Osteocyte (in vitro differentiated cells): ENCODE results near the gene SLC16A8. TPM values are rescaled to one million over a fixed set of nuclear protein-coding genes. Genes with fewer than 3 reads are reported as not detected.

Source experiments
- DNase-seq: peaks from one replicate; pipeline ENCODE4 v3.0.0; 2021; ENCODE audit warnings: mixed read lengths; ENCODE audit not compliant: unreplicated experiment; ENCODE audit errors: extremely low spot score
- H3K27ac Mint-ChIP-seq: one replicate; pipeline ENCODE4 v1.8.0; 2021; ENCODE audit warnings: mild to moderate bottlenecking, mixed read lengths; ENCODE audit not compliant: unreplicated experiment
- H3K27me3 Mint-ChIP-seq: one replicate; pipeline ENCODE4 v1.8.0; 2021; ENCODE audit warnings: mixed read lengths; ENCODE audit not compliant: unreplicated experiment
- H3K36me3 Mint-ChIP-seq: one replicate; pipeline ENCODE4 v1.8.0; 2021; ENCODE audit warnings: mixed read lengths; ENCODE audit not compliant: unreplicated experiment
- H3K4me1 Mint-ChIP-seq: one replicate; pipeline ENCODE4 v1.8.0; 2021; ENCODE audit warnings: mixed read lengths; ENCODE audit not compliant: unreplicated experiment
- H3K4me3 Mint-ChIP-seq: one replicate; pipeline ENCODE4 v1.8.0; 2021; ENCODE audit warnings: mild to moderate bottlenecking, moderate library complexity, mixed read lengths; ENCODE audit not compliant: unreplicated experiment
- H3K9me3 Mint-ChIP-seq: one replicate; pipeline ENCODE4 v1.8.0; 2021; ENCODE audit warnings: mixed read lengths; ENCODE audit not compliant: unreplicated experiment
- total RNA-seq: library from RNA; stranded (reverse); gene quantifications from 2 replicates; pipeline ENCODE4 v1.2.1, GENCODE V29; 2021
- TF ChIP-seq, protein P1 (sequence below): fragments of 200-600 bp; sonication (generic); IDR thresholded peaks from 2 replicates; pipeline ENCODE4 v1.5.0; 2021; ENCODE audit warnings: antibody characterized with exemption, mild to moderate bottlenecking, moderate library complexity

SLC16A8 gene
- total RNA-seq, 1 donor from 2014 or later, result not detected

DNA sequence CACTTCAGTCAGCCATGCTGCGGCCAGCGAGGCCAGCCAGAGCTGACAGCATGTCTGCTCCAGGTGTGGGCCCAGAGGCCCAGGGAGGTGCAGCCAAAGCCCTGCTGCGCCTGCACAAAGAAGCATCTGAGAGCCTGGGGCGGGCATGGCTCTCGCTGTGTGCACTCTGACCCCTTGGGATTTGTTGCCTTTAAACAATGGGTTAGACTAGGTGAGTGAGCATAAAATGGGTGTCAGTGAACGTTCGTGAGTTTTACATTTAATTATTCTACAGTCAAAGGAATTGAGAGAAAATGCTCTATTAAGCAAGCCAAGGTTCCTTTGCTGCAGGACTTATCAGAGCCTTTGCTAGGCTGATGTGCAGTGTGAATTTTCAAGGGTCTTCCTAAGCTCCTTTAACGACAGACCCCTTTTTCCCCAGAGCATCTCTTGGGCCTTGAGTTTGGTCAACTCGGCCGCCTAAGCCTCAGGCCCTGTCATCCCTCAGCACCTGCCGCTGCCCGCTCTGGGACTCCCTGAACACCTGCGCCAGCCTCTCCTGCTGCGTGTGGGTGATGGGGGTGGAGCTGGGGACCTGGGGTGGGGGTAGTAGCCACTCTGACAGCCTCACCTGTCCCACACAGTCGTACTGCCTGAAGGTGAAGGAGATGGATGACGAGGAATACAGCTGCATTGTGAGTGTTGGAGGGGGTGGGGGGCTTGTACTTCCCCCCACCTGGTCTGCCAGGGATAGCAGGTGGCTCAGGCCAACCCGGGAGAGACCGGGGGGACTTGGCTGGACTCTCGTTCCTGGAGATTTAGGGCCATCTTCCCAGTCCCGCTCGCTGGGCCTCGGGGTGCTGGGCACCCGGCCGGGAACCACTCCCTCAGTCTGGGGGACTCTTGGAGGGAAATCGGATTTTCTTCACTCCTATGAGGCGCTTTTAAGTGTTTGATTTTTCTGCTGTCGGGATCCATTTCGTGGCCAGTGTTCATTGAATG, 10.5 kb downstream of the SLC16A8 start:
- Mint-ChIP-seq H3K27ac (no peak overlapping the region), H3K27me3 (no peaks in the 10 kb centered on the region), H3K4me3 (no peak overlapping the region), H3K9me3 (no peaks in the 10 kb centered on the region), H3K36me3 (peaks cover 7% of the 10 kb centered on the region), H3K4me1 (peaks cover 10% of the 10 kb centered on the region)
- no peak for DNase-seq
- TF ChIP-seq, protein P1, sequence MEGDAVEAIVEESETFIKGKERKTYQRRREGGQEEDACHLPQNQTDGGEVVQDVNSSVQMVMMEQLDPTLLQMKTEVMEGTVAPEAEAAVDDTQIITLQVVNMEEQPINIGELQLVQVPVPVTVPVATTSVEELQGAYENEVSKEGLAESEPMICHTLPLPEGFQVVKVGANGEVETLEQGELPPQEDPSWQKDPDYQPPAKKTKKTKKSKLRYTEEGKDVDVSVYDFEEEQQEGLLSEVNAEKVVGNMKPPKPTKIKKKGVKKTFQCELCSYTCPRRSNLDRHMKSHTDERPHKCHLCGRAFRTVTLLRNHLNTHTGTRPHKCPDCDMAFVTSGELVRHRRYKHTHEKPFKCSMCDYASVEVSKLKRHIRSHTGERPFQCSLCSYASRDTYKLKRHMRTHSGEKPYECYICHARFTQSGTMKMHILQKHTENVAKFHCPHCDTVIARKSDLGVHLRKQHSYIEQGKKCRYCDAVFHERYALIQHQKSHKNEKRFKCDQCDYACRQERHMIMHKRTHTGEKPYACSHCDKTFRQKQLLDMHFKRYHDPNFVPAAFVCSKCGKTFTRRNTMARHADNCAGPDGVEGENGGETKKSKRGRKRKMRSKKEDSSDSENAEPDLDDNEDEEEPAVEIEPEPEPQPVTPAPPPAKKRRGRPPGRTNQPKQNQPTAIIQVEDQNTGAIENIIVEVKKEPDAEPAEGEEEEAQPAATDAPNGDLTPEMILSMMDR, result no peak

- peaks cover 7% of the 10 kb centered on the region for H3K36me3 Mint-ChIP-seq
- TF ChIP-seq, protein P1, result no peak
- H3K27me3 Mint-ChIP-seq, result no peaks in the 10 kb centered on the region
- DNase-seq, result no peak
- peaks cover 10% of the 10 kb centered on the region for H3K4me1 Mint-ChIP-seq
- no peaks in the 10 kb centered on the region for H3K9me3 Mint-ChIP-seq
- H3K27ac Mint-ChIP-seq, result no peak overlapping the region
- H3K4me3 Mint-ChIP-seq, result no peak overlapping the region
Measured at GRCh38 chr22:38072322-38073149, 11.4 kb downstream of the SLC16A8 start.

DNA sequence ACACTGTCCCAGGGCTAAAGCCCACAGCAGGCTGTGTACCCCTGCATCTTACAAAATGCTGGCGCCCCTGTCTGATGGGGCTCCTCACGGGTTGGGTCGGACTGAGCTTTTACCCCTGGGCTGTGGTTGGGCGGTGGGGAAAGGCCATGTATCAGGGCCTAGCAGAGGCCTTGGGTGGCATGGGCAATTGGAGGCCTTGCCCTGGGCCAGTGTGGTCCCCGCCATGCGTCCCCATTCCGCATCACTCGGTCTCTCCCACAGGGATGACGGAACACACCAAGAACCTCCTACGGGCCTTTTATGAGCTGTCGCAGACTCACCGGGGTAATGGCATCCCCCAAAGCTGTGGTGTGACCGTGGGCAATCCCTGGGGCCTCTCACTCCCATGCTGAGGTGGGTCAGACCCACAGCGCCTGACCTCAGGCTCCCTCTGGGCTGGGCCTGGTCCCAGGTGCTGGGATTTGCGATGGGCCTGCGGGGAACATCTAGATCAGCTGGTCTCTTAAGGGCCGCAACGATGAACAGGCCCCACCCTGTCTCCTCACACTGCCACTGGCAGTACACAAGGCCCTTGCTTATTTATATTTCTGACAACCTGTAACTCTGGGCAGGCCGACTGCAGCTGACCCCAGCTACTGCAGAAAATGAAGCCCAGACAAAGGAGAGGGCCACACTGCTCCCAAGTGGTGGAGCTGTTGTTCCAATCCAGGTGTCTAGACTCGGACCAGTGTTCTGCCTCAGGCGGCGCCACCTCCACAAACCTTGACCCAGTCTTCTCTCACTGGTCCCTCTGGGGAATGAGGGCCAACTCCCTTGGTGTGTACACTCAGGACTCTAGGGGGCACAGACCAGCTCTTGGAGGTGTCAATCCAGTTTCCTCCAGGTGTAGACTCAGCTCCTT, 12.3 kb downstream of the SLC16A8 start:
- H3K27me3 Mint-ChIP-seq, result no peaks in the 10 kb centered on the region
- no peak overlapping the region for H3K27ac Mint-ChIP-seq
- no peak for DNase-seq
- peaks cover 7% of the 10 kb centered on the region for H3K36me3 Mint-ChIP-seq
- TF ChIP-seq, protein P1, result no peak
- H3K4me3 Mint-ChIP-seq, result no peak overlapping the region
- no peaks in the 10 kb centered on the region for H3K9me3 Mint-ChIP-seq
- H3K4me1 Mint-ChIP-seq, result peaks cover 10% of the 10 kb centered on the region

GRCh38 chr22:38070250-38070921, 13.6 kb downstream of the SLC16A8 start:
- Mint-ChIP-seq H3K27ac (peak overlapping the region; percentile 81), H3K4me3 (no peak overlapping the region), H3K9me3 (no peaks in the 10 kb centered on the region), H3K27me3 (no peaks in the 10 kb centered on the region), H3K36me3 (peaks cover 9% of the 10 kb centered on the region), H3K4me1 (peaks cover 10% of the 10 kb centered on the region)
- TF ChIP-seq, protein P1, result no peak
- DNase-seq, result no peak
